Stomach (tissue), 9 donors: ENCODE results near the gene CEACAM4. TPM values are rescaled to one million over a fixed set of nuclear protein-coding genes. Genes with fewer than 3 reads are reported as not detected.
A peak's percentile ranks its signal among the peaks of the same experiment; 100 is the strongest.

Source experiments
- DNase-seq, 2 donors: peaks; one replicate each; pipeline versions ENCODE4 v3.0.0 to v3.0.0-alpha.2; 2013 to 2019
- H3K27ac ChIP-seq, 5 donors: fragments of 200-600 bp in 4 of 5; sonication (generic) in 4 of 5; one replicate each; pipeline ENCODE4 v1.5.1; 2013 to 2019; ENCODE audit warnings: mild to moderate bottlenecking in 1 of 5, moderate library complexity in 1 of 5
- H3K27me3 ChIP-seq, 3 donors: fragments of 200-600 bp; sonication (generic); one replicate each; pipeline ENCODE4 v1.5.1; 2017 to 2019; ENCODE audit warnings: mixed run types in 1 of 3
- H3K36me3 ChIP-seq, 4 donors: fragments of 200-600 bp; sonication (generic); 1 replicate in 3 of 4; 2 replicates in 1 of 4; pipeline ENCODE4 v1.5.1; 2016 to 2019
- H3K4me1 ChIP-seq, 4 donors: fragments of 200-600 bp; sonication (generic); one replicate each; pipeline ENCODE4 v1.5.1; 2016 to 2019
- H3K4me3 ChIP-seq, 4 donors: fragments of 200-600 bp; sonication (generic) in 3 of 4; one replicate each; pipeline ENCODE4 v1.5.1; 2016 to 2019; ENCODE audit warnings: mild to moderate bottlenecking in 1 of 4
- H3K9me3 ChIP-seq, 4 donors: fragments of 200-600 bp; sonication (generic); one replicate each; pipeline ENCODE4 v1.5.1; 2016 to 2019
- CTCF ChIP-seq, 7 experiments: fragments of 450-650 bp in 4 of 7; fragments of 200-600 bp in 3 of 7; sonication (generic) in 3 of 7; IDR thresholded peaks; one replicate each; pipeline ENCODE4 v1.5.1; 2016 to 2019; ENCODE audit warnings: antibody characterized with exemption in 7 of 7, control low read depth in 2 of 7, mild to moderate bottlenecking in 1 of 7
- EP300 ChIP-seq: sonication (generic); formaldehyde crosslinking; IDR thresholded peaks from one replicate; pipeline ENCODE4 v1.6.1; 2017; ENCODE audit warnings: antibody characterized with exemption
- POLR2A ChIP-seq, 4 donors: fragments of 450-650 bp; IDR thresholded peaks; one replicate each; pipeline ENCODE4 v1.6.1; 2016; ENCODE audit warnings: antibody characterized with exemption in 4 of 4, control low read depth in 2 of 4, mild to moderate bottlenecking in 1 of 4, moderate library complexity in 1 of 4
- POLR2AphosphoS5 ChIP-seq, 3 donors: sonication (generic); formaldehyde crosslinking; IDR thresholded peaks; one replicate each; pipeline ENCODE4 v1.6.1; 2016; ENCODE audit warnings: antibody characterized with exemption in 3 of 3
- WGBS, 5 donors: extraction: QIAGEN DNeasy Blood & Tissue Kit in 3 of 5; methylation state at CpG; one replicate each; pipeline versions ENCODE4 v1.1.5 to v1.1.7; 2013 to 2018; 5-methylcytosine and 5-hydroxymethylcytosine counted together
- intact Hi-C: fragments of 100-400 bp; cut with DNase I; formaldehyde crosslinking; loops from one replicate; pipeline ENCODE4 v1.15.1; 2023; ENCODE audit warnings: low total_unique reads
- polyA plus RNA-seq, 3 donors: library from polyadenylated mRNA; stranded (reverse); fragments of 200-250 nt; gene quantifications; one replicate each; pipeline ENCODE4 v1.2.3, GENCODE V29; 2013
- total RNA-seq, 5 donors: library from RNA; depleted of rRNA; stranded (reverse); fragments of >200 nt; gene quantifications; one replicate each; pipeline versions ENCODE4 v1.1.0 to v1.2.3, GENCODE V29; 2014 to 2016
- donor health status: healthy with polysubstance abuse.
- donor health status: Bipolar disorder and iron deficiency.
- donor health status: healthy.

The CEACAM4 gene
- total and polyA plus RNA-seq, 8 donors, result 0.63 to 8.3 (median 1.4) TPM; not detected in 4

DNA sequence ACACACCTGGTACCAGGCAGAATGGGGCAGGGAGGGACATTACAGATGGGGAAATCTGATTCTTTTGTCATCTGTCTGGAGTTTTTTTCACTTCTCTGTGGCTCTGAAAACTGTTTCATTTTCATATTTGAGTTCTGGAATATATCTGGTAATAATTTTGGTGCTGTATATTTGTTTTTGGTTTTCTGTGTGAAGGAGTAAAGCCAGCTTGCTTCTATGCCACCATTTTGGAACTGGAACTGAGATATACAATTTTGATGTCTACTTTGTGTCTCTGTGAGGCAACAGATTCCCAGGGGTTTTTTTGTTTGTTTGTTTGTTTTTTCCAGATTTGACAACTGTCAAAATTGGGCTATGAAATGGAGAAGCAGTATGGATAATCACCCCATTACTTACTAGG is 16.1 kb downstream of the CEACAM4 start:
- H3K4me3 ChIP-seq, result no peak overlapping the region
- TF ChIP-seq POLR2AphosphoS5 (IDR thresholded peaks at IDR 0.05) (no peak), EP300 (no peak), CTCF (IDR thresholded peaks at IDR 0.05) (no peak), POLR2A (IDR thresholded peaks at IDR 0.05) (no peak)
- peaks cover 0 to 12% (median 0%) of the 10 kb centered on the region in 4 donors for H3K9me3 ChIP-seq
- H3K36me3 ChIP-seq, result no peaks in the 10 kb centered on the region
- no peak for DNase-seq
- no peak overlapping the region for H3K27ac ChIP-seq
- H3K27me3 ChIP-seq, result peaks cover 0 to 48% (median 0%) of the 10 kb centered on the region in 3 donors
- H3K4me1 ChIP-seq, result no peaks in the 10 kb centered on the region
- intact Hi-C loops, result no loop called here

DNA sequence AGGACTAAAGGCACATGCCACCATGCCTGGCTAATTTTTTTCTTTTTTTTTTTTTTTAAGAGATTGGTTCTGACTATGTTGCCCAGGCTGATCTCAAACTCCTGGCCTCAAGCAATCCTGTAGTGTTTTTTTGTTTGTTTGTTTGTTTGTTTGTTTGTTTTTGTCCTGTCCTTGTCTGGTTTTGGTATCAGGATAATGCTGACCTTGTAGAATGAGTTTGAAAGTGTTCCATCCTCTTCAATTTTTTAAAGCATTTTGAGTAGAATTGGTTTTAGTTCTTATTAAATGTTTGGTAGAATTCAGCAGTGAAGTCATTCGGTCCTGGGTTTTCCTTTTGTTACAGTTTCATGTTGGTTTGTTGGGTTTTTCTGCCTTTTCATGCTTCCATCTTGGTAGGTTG is 19.2 kb downstream of the CEACAM4 start:
- H3K27ac ChIP-seq, result no peak overlapping the region
- H3K27me3 ChIP-seq, result peaks cover 0 to 38% (median 0%) of the 10 kb centered on the region in 3 donors
- no peaks in the 10 kb centered on the region for H3K4me1 ChIP-seq
- TF ChIP-seq CTCF (IDR thresholded peaks at IDR 0.05) (no peak), EP300 (no peak), POLR2AphosphoS5 (IDR thresholded peaks at IDR 0.05) (no peak), POLR2A (IDR thresholded peaks at IDR 0.05) (no peak)
- WGBS, 5 donors, result 57 to 79% (median 73%) methylated on average over 1 of the region's 1 CpG
- H3K4me3 ChIP-seq, result no peak overlapping the region
- intact Hi-C loops, result no loop called here
- DNase-seq, result no peak
- no peaks in the 10 kb centered on the region for H3K36me3 ChIP-seq
- H3K9me3 ChIP-seq, result peaks cover 0 to 1% (median 0%) of the 10 kb centered on the region in 4 donors

- H3K27me3 ChIP-seq, result peaks cover 0 to 38% (median 0%) of the 10 kb centered on the region in 3 donors
- no peak overlapping the region for H3K27ac ChIP-seq
- H3K4me1 ChIP-seq, result no peaks in the 10 kb centered on the region
- H3K36me3 ChIP-seq, result no peaks in the 10 kb centered on the region
- no peaks in the 10 kb centered on the region for H3K9me3 ChIP-seq
- TF ChIP-seq POLR2AphosphoS5 (IDR thresholded peaks at IDR 0.05) (no peak), CTCF (IDR thresholded peaks at IDR 0.05) (no peak), POLR2A (IDR thresholded peaks at IDR 0.05) (no peak), EP300 (no peak)
- intact Hi-C loops, result no loop called here
- DNase-seq, result peak in 1 of 2 donors; percentile 11
- WGBS, 5 donors, result 72 to 88% (median 82%) methylated on average over 4 to 5 of the region's 5 CpGs
- no peak overlapping the region for H3K4me3 ChIP-seq
These were observed 20.5 kb downstream of the CEACAM4 start for GRCh38 chr19:41606215-41606837.

DNA sequence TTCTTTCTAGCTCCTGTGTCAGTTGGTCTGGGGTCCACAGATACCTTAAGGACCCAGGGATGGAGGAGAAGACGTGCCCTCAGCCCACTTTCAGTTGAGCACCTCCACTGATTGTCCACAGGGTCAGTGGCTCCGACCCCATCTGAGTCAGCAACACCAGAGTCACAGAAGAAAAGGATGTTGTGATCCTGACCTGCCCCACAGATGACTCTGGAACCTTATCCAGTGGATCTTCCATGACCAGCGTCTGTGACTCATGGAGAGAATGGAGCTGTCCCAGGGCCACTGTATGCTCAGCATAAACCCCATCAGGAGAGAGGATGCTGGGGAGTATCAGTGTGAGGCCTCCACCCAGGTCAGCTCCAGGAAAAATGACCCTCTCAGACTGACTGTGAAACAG is 22.0 kb downstream of the CEACAM4 start:
- WGBS, 5 donors, result 28 to 55% (median 38%) methylated on average over 3 of the region's 3 CpGs; no CpG with 5 or more reads in 1 of the 5 donors
- TF ChIP-seq EP300 (no peak), CTCF (IDR thresholded peaks at IDR 0.05) (no peak), POLR2AphosphoS5 (IDR thresholded peaks at IDR 0.05) (no peak), POLR2A (IDR thresholded peaks at IDR 0.05) (no peak)
- peaks cover 0 to 32% (median 0%) of the 10 kb centered on the region in 3 donors for H3K27me3 ChIP-seq
- no peak overlapping the region for H3K27ac ChIP-seq
- H3K9me3 ChIP-seq, result no peaks in the 10 kb centered on the region
- no peaks in the 10 kb centered on the region for H3K36me3 ChIP-seq
- DNase-seq, result no peak
- intact Hi-C loops, result no loop called here
- no peaks in the 10 kb centered on the region for H3K4me1 ChIP-seq
- H3K4me3 ChIP-seq, result no peak overlapping the region
